ENCODE data around the gene PPARA. TPM values are rescaled to one million over a fixed set of nuclear protein-coding genes. Genes with fewer than 3 reads are reported as not detected.

Gene PPARA
- total RNA-seq, 1 experiment from 2014 or later = 14.5 TPM

DNA sequence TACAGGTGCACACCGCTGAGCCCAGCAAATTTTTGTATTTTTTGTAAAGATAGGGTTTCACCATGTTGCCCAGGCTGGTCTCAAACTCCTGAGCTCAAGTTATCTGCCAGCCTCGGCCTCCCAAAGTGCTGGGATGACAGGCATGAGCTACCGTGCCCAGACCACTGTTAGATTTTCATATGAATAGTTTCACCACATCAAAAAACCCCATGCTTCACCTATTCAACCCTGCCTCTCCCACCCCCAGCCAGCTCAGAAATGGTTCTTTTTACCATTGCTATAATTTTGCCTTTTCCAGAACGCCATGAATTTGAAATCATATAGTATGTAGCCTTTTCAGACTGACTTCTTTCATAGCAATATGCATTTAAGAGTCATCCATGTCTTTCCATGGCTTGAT, 61.9 kb downstream of the PPARA start:
- Histone ChIP-seq H4K20me1 (ENCODE audit: insufficient read depth) (no peaks in the 10 kb centered on the region), H3K4me1 (ENCODE audit: control insufficient read depth in 1 of 2, insufficient read depth in 2 of 2, low read length in 2 of 2) (no peaks in the 10 kb centered on the region), H3K9ac (ENCODE audit: low read length) (no peak overlapping the region), H3K36me3 (ENCODE audit: control insufficient read depth in 1 of 2, insufficient read depth in 2 of 2, low read length in 2 of 2) (peaks cover 2 to 4% of the 10 kb centered on the region in 2 experiments; a peak in 2 of 4 replicates), H3K9me3 (ENCODE audit: control insufficient read depth in 1 of 2, insufficient read depth in 1 of 2, low read depth in 1 of 2, low read length in 2 of 2) (peaks cover 8 to 9% of the 10 kb centered on the region in 2 experiments; a peak in 3 of 4 replicates), H3K27me3 (ENCODE audit: insufficient read depth, low read length) (no peaks in the 10 kb centered on the region), H3K27ac (ENCODE audit: low read depth, low read length) (no peak overlapping the region), H3K79me2 (ENCODE audit: insufficient read depth, low read length) (no peaks in the 10 kb centered on the region), H3K9me2 (ENCODE audit: insufficient read depth) (no peaks in the 10 kb centered on the region), H2AFZ (ENCODE audit: low read depth, low read length, poor library complexity, severe bottlenecking) (no peak overlapping the region), H3K4me3 (replicated peaks in 1 of 2; ENCODE audit: low read depth in 1 of 2, low read length in 2 of 2) (no peak overlapping the region), H3K4me2 (ENCODE audit: low read length) (no peak overlapping the region)
- POLR2A ChIA-PET = no interaction called here
- ATAC-seq = no peak
- no peak for DNase-seq (ENCODE audit: low read depth, low spot score)
- no TSS peak for BruUV-seq (replicated peaks)
- TF ChIP-seq JUND (IDR thresholded peaks at IDR 0.05) = no peak
- TF ChIP-seq, protein P1, sequence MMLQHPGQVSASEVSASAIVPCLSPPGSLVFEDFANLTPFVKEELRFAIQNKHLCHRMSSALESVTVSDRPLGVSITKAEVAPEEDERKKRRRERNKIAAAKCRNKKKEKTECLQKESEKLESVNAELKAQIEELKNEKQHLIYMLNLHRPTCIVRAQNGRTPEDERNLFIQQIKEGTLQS (IDR thresholded peaks at IDR 0.05) = no peak
- no peak for TF ChIP-seq RAD21 (IDR thresholded peaks at IDR 0.05; ENCODE audit: low read depth)
- TF ChIP-seq POLR2A (IDR thresholded peaks at IDR 0.05; ENCODE audit: borderline replicate concordance, extremely low read depth, insufficient read depth, insufficient read length) = no peak
- TF ChIP-seq SIN3A (IDR thresholded peaks at IDR 0.05; ENCODE audit: low read depth) = no peak
- TF ChIP-seq EZH2 (IDR thresholded peaks at IDR 0.05) = no peak
- no peak for TF ChIP-seq POLR2AphosphoS5 (IDR thresholded peaks at IDR 0.05; ENCODE audit: low read depth, low read length)
- no peak for TF ChIP-seq EZH2phosphoT487 (IDR thresholded peaks at IDR 0.05; ENCODE audit: borderline replicate concordance)
- RAD21 ChIA-PET (ENCODE audit: low non-redundant PET in 1 of 2, low total read pairs in 2 of 2, uncharacterized antibody in 2 of 2, unreplicated experiment in 2 of 2) = no interaction called here
- CTCF ChIA-PET = no interaction called here
- intact Hi-C loops (cut with micrococcal nuclease) = no loop called here

DNA sequence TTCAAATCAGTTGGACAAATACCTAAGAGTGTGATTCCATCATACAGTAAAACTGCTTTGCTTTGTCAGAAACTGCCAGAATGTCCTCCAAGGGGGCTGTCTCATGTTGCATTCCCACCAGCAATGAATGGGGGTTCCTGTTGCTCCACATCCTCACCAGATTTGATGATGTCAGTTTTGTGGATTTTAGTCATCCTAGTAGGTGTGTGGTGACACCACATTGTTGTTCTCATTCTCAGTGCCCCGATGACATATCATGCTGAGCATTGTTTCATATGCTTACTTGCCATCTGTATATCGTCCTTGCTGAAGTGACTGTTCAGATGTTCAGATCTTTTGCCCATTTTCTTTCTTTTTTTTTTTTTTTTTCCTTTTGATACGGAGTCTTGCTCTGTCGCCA, 62.7 kb downstream of the PPARA start:
- DNase-seq (ENCODE audit: low read depth, low spot score) (no peak), ATAC-seq (no peak)
- BruUV-seq (replicated peaks) = no TSS peak
- Histone ChIP-seq H2AFZ (ENCODE audit: low read depth, low read length, poor library complexity, severe bottlenecking) (no peak overlapping the region), H4K20me1 (ENCODE audit: insufficient read depth) (no peaks in the 10 kb centered on the region), H3K9me3 (ENCODE audit: control insufficient read depth in 1 of 2, insufficient read depth in 1 of 2, low read depth in 1 of 2, low read length in 2 of 2) (peaks cover 8 to 9% of the 10 kb centered on the region in 2 experiments; a peak in 3 of 4 replicates), H3K36me3 (ENCODE audit: control insufficient read depth in 1 of 2, insufficient read depth in 2 of 2, low read length in 2 of 2) (peaks cover 2 to 4% of the 10 kb centered on the region in 2 experiments; a peak in 2 of 4 replicates), H3K9me2 (ENCODE audit: insufficient read depth) (no peaks in the 10 kb centered on the region), H3K27me3 (ENCODE audit: insufficient read depth, low read length) (no peaks in the 10 kb centered on the region), H3K9ac (ENCODE audit: low read length) (no peak overlapping the region), H3K27ac (ENCODE audit: low read depth, low read length) (no peak overlapping the region), H3K4me1 (ENCODE audit: control insufficient read depth in 1 of 2, insufficient read depth in 2 of 2, low read length in 2 of 2) (no peaks in the 10 kb centered on the region), H3K4me2 (ENCODE audit: low read length) (no peak overlapping the region), H3K4me3 (replicated peaks in 1 of 2; ENCODE audit: low read depth in 1 of 2, low read length in 2 of 2) (no peak overlapping the region), H3K79me2 (ENCODE audit: insufficient read depth, low read length) (no peaks in the 10 kb centered on the region)
- TF ChIP-seq YY1 (IDR thresholded peaks at IDR 0.05; ENCODE audit: extremely low read depth, insufficient replicate concordance, low read depth, low read length) (no peak), EZH2 (IDR thresholded peaks at IDR 0.05) (no peak), SP1 (IDR thresholded peaks at IDR 0.05; ENCODE audit: low read depth) (no peak), JUND (IDR thresholded peaks at IDR 0.05) (no peak), ZFX (IDR thresholded peaks at IDR 0.05) (no peak), SIN3A (IDR thresholded peaks at IDR 0.05; ENCODE audit: low read depth) (no peak), CEBPB (IDR thresholded peaks at IDR 0.05; ENCODE audit: low read depth) (no peak)
- TF ChIP-seq, protein P2, sequence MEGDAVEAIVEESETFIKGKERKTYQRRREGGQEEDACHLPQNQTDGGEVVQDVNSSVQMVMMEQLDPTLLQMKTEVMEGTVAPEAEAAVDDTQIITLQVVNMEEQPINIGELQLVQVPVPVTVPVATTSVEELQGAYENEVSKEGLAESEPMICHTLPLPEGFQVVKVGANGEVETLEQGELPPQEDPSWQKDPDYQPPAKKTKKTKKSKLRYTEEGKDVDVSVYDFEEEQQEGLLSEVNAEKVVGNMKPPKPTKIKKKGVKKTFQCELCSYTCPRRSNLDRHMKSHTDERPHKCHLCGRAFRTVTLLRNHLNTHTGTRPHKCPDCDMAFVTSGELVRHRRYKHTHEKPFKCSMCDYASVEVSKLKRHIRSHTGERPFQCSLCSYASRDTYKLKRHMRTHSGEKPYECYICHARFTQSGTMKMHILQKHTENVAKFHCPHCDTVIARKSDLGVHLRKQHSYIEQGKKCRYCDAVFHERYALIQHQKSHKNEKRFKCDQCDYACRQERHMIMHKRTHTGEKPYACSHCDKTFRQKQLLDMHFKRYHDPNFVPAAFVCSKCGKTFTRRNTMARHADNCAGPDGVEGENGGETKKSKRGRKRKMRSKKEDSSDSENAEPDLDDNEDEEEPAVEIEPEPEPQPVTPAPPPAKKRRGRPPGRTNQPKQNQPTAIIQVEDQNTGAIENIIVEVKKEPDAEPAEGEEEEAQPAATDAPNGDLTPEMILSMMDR (IDR thresholded peaks at IDR 0.05 in 2 of 3, conservative IDR thresholded peaks at IDR 0.05 in 1 of 3; ENCODE audit: borderline replicate concordance in 1 of 3, insufficient read depth in 1 of 3, low read depth in 2 of 3, low read length in 2 of 3) = no peak
- ChIA-PET RAD21 (ENCODE audit: low non-redundant PET in 1 of 2, low total read pairs in 2 of 2, uncharacterized antibody in 2 of 2, unreplicated experiment in 2 of 2) (no interaction called here), CTCF (no interaction called here), POLR2A (no interaction called here)
- intact Hi-C loops (cut with micrococcal nuclease) = no loop called here
